Ovary (tissue), 9 donors: ENCODE results near the gene DSCAM. TPM values are rescaled to one million over a fixed set of nuclear protein-coding genes. Genes with fewer than 3 reads are reported as not detected.

ENCODE experiments used
- DNase-seq, 5 donors: peaks; one replicate each; pipeline ENCODE4 v3.0.0-alpha.2; 2019 to 2020
- H3K27ac ChIP-seq, 2 donors: fragments of 200-600 bp; one replicate each; pipeline versions ENCODE4 v1.5.1 to v1.8.0; 2019 to 2022
- H3K27me3 ChIP-seq: fragments of 200-600 bp; one replicate; pipeline ENCODE4 v1.8.0; 2022
- H3K36me3 ChIP-seq: fragments of 200-600 bp; sonication (generic); one replicate; pipeline ENCODE4 v1.5.1; 2019
- H3K4me1 ChIP-seq: one replicate; pipeline ENCODE4 v1.8.1; 2013; ENCODE audit warnings: mild to moderate bottlenecking, moderate library complexity; ENCODE audit not compliant: insufficient read depth
- H3K4me3 ChIP-seq: fragments of 200-600 bp; sonication (generic); one replicate; pipeline ENCODE4 v1.5.1; 2017
- H3K9me3 ChIP-seq, 2 donors: fragments of 200-600 bp in 1 of 2; sonication (generic) in 1 of 2; one replicate each; pipeline versions ENCODE4 v1.5.1 to v1.8.1; 2013 to 2019; ENCODE audit warnings: mild to moderate bottlenecking in 1 of 2, moderate library complexity in 1 of 2
- EP300 ChIP-seq: sonication (generic); formaldehyde crosslinking; IDR thresholded peaks from one replicate; pipeline ENCODE4 v1.6.1; 2017; ENCODE audit warnings: antibody characterized with exemption
- POLR2A ChIP-seq: fragments of 450-650 bp; IDR thresholded peaks from one replicate; pipeline ENCODE4 v1.6.1; 2017; ENCODE audit warnings: antibody characterized with exemption, mild to moderate bottlenecking, moderate library complexity
- WGBS, 3 donors: extraction: QIAGEN DNeasy Blood & Tissue Kit in 1 of 3; methylation state at CpG; one replicate each; pipeline versions ENCODE4 v1.1.5 to v1.1.7; 2013 to 2017; 5-methylcytosine and 5-hydroxymethylcytosine counted together
- intact Hi-C, 4 donors: fragments of 100-400 bp; cut with DNase I; formaldehyde crosslinking; loops; one replicate each; pipeline versions ENCODE4 v1.11.0 to v1.15.1; 2022 to 2023
- polyA plus RNA-seq, 2 donors: library from polyadenylated mRNA; stranded (reverse); fragments of 200-250 nt in 1 of 2; fragments of 350-450 nt in 1 of 2; fragmentation: Illumina TruSeq in 1 of 2; extraction: RNeasy Lipid Tissue Mini Kit (QIAGEN cat#74804) in 1 of 2; gene quantifications; one replicate each; pipeline ENCODE4 v1.2.3, GENCODE V29; 2013 to 2014
- total RNA-seq, 7 donors: library from RNA; depleted of rRNA in 2 of 7; stranded (reverse); fragments of >200 nt in 2 of 7; fragmentation: NEBNext Ultra II Directional in 3 of 7; extraction: Animal tissue kit (Norgen Biotek cat#: 25700) in 3 of 7; gene quantifications; one replicate each; pipeline versions ENCODE4 v1.1.0 to v1.2.4, GENCODE V29; 2016 to 2023
- TF ChIP-seq, protein P1 (sequence below), 3 donors: fragments of 450-650 bp in 2 of 3; fragments of 200-600 bp in 1 of 3; IDR thresholded peaks; one replicate each; pipeline versions ENCODE4 v1.5.1 to v1.8.0; 2016 to 2022; ENCODE audit warnings: antibody characterized with exemption in 3 of 3, mild to moderate bottlenecking in 1 of 3
- donor health status: DM: no; HTN: no; CAD: no; lungs with moderate emphysema.
- donor health status: DM: no; HTN: no; CAD: no.
- donor health status: Bipolar disorder and iron deficiency.
- donor health status: DM: yes; HTN: yes; CAD: no.
- donor health status: DM: no; HTN: no; CAD: no.
- donor health status: DM: yes; HTN: yes; CAD: no.

Gene DSCAM
- total and polyA plus RNA-seq, 9 donors: under 0.01 to 0.12 (median 0.04) TPM; not detected in 5

DNA sequence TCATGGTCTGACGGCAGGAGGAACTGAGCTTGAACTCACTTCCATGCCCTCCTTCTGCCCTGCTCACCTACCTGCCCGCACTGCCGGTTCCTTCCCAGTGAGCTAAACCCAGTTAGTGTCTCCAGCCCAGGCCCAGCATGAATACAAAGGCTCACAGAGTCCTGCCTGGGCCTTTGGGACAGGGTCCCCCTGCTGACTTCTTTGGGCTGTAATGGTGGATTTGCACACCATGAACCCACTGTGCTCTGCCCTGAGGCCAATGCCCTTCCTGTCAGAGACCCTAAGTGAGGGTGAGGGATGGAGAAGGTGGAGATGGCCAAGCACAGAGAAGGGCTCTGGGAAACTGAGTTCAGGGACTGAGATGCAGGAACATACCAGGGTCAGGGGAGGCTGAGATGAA is 826.3 kb downstream of the DSCAM start:
- H3K9me3 ChIP-seq: no peaks in the 10 kb centered on the region
- H3K27me3 ChIP-seq: no peaks in the 10 kb centered on the region
- TF ChIP-seq, protein P1, sequence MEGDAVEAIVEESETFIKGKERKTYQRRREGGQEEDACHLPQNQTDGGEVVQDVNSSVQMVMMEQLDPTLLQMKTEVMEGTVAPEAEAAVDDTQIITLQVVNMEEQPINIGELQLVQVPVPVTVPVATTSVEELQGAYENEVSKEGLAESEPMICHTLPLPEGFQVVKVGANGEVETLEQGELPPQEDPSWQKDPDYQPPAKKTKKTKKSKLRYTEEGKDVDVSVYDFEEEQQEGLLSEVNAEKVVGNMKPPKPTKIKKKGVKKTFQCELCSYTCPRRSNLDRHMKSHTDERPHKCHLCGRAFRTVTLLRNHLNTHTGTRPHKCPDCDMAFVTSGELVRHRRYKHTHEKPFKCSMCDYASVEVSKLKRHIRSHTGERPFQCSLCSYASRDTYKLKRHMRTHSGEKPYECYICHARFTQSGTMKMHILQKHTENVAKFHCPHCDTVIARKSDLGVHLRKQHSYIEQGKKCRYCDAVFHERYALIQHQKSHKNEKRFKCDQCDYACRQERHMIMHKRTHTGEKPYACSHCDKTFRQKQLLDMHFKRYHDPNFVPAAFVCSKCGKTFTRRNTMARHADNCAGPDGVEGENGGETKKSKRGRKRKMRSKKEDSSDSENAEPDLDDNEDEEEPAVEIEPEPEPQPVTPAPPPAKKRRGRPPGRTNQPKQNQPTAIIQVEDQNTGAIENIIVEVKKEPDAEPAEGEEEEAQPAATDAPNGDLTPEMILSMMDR (IDR thresholded peaks at IDR 0.05): no peak
- no peak for TF ChIP-seq EP300
- no peak for TF ChIP-seq POLR2A
- intact Hi-C loops: no loop called here
- no peak for DNase-seq
- 90 to 96% (median 96%) methylated on average over 3 of the region's 3 CpGs for WGBS, 3 donors
- no peak overlapping the region for H3K27ac ChIP-seq
- no peaks in the 10 kb centered on the region for H3K36me3 ChIP-seq
- no peak overlapping the region for H3K4me3 ChIP-seq
- no peaks in the 10 kb centered on the region for H3K4me1 ChIP-seq

DNA sequence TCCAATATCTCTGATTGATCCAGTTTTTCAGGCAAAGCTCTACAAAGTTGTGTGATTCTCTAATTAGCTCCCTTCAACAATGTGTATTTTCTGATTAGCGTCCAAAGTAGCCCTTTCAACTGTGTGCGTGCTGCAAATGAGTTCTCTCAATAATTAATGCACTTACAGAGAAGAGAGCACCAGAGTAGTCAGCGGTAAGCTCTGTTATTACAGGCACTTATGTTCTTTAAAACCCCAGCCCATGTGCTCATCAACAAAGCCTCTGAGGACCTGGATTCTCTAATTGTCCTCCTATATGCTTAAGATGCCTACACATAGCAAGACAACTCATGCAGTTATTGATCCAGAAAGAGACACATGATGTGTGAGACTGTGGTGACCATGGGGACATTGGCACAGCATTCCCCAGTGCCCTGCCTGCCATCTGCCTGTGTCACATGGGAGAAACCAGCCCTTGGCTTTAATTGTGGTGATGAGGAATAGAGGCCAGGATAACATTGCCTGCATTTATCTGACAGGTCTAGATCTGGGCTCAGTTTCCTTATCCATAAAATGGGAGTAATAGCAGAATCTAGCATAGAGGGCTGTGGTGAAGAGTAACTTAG is 828.0 kb downstream of the DSCAM start:
- Histone ChIP-seq H3K27me3 (no peaks in the 10 kb centered on the region), H3K36me3 (no peaks in the 10 kb centered on the region), H3K4me1 (no peaks in the 10 kb centered on the region), H3K27ac (no peak overlapping the region), H3K4me3 (no peak overlapping the region), H3K9me3 (peaks cover 0 to 3% of the 10 kb centered on the region in 2 donors)
- 85 to 94% (median 88%) methylated on average over 3 of the region's 3 CpGs for WGBS, 3 donors
- intact Hi-C loops: no loop called here
- TF ChIP-seq EP300 (no peak), POLR2A (no peak)
- no peak for DNase-seq

DNA sequence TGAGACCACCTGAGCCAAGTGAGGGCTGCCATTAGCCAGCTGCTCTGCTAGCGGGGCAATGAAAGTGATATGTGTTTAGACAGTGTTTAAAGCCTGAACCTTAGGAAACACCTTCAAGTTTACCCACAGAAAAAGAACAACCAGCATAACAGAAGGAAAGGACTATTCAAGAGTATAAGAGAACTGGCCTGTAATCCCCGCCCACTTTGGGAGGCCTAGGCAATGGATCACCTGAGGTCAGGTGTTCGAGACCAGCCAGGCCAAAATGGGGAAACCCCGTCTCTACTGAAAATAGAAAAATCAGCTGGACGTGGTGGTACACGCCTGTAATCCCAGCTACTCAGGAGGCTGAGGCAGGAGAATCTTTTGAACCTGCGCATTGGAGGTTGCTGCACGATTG is 830.3 kb downstream of the DSCAM start:
- TF ChIP-seq, protein P1 (IDR thresholded peaks at IDR 0.05): no peak
- TF ChIP-seq POLR2A (no peak), EP300 (no peak)
- intact Hi-C loops: no loop called here
- WGBS, 3 donors: 88 to 91% (median 90%) methylated on average over 8 of the region's 8 CpGs

GRCh38 chr21:40016234-40016633 is 830.7 kb downstream of the DSCAM start:
- 40 to 50% (median 44%) methylated on average over 3 of the region's 3 CpGs for WGBS, 3 donors
- Histone ChIP-seq H3K4me1 (no peaks in the 10 kb centered on the region), H3K36me3 (no peaks in the 10 kb centered on the region), H3K9me3 (peaks cover 0 to 3% of the 10 kb centered on the region in 2 donors), H3K27me3 (no peaks in the 10 kb centered on the region), H3K4me3 (no peak overlapping the region), H3K27ac (no peak overlapping the region)
- TF ChIP-seq EP300 (no peak), POLR2A (no peak)
- TF ChIP-seq, protein P1 (IDR thresholded peaks at IDR 0.05): no peak
- DNase-seq: no peak
- intact Hi-C loops: no loop called here

More for the DNA sequence above, 830.3 kb downstream of the DSCAM start:
- DNase-seq: no peak
- no peak overlapping the region for H3K4me3 ChIP-seq
- H3K27ac ChIP-seq: no peak overlapping the region
- no peaks in the 10 kb centered on the region for H3K36me3 ChIP-seq
- H3K27me3 ChIP-seq: no peaks in the 10 kb centered on the region
- no peaks in the 10 kb centered on the region for H3K4me1 ChIP-seq
- peaks cover 0 to 3% of the 10 kb centered on the region in 2 donors for H3K9me3 ChIP-seq

- no peak overlapping the region for H3K4me3 ChIP-seq
- no peak for DNase-seq
- TF ChIP-seq, protein P1 (IDR thresholded peaks at IDR 0.05): no peak
- no peak for TF ChIP-seq EP300
- no peak for TF ChIP-seq POLR2A
- H3K27me3 ChIP-seq: no peaks in the 10 kb centered on the region
- intact Hi-C loops: no loop called here
- peaks cover 0 to 3% of the 10 kb centered on the region in 2 donors for H3K9me3 ChIP-seq
- 74 to 82% (median 78%) methylated on average over 3 of the region's 3 CpGs for WGBS, 3 donors
- no peaks in the 10 kb centered on the region for H3K4me1 ChIP-seq
- H3K36me3 ChIP-seq: no peaks in the 10 kb centered on the region
- H3K27ac ChIP-seq: no peak overlapping the region
Observed at GRCh38 chr21:40015818-40016217, 831.1 kb downstream of the DSCAM start.
